B cell (primary cell): ENCODE results near the gene FAF1. TPM values are rescaled to one million over a fixed set of nuclear protein-coding genes. Genes with fewer than 3 reads are reported as not detected.

Source experiments
- ATAC-seq: fragments of 200-7000 bp; cut with Tn5 transposase; one replicate; pipeline ENCODE4 v1.10.0; 2021; ENCODE audit warnings: low read depth, mild to moderate bottlenecking, moderate number of reproducible peaks, moderate library complexity
- CTCF ChIA-PET: fragments of 350-600 bp; sonication (Branson Sonifier 250); formaldehyde crosslinking; loops from one replicate; lab custom pipeline; 2021; ENCODE audit warnings: antibody characterized with exemption, inconsistent platforms; lab: Charles Lee
- POLR2A ChIA-PET: fragments of 350-600 bp; sonication (Branson Sonifier 250); formaldehyde crosslinking; loops from one replicate; lab custom pipeline; 2021; ENCODE audit warnings: antibody characterized with exemption; lab: Charles Lee
- DNase-seq: peaks from one replicate; pipeline ENCODE4 v3.0.0; 2013
- H2AFZ ChIP-seq: 2 replicates; pipeline ENCODE4 v1.6.1; 2012; ENCODE audit warnings: mild to moderate bottlenecking, low read depth, low read length; ENCODE audit not compliant: insufficient read depth, poor library complexity, severe bottlenecking
- H3K27ac ChIP-seq, 2 donors: 1 replicate in 1 of 2; 2 replicates in 1 of 2; pipeline ENCODE4 v1.5.1; 2012 to 2013; ENCODE audit warnings: low read length in 2 of 2, mild to moderate bottlenecking in 2 of 2, moderate library complexity in 1 of 2
- H3K27me3 ChIP-seq, 4 experiments: fragments of 200-600 bp in 1 of 4; sonication (generic) in 1 of 4; replicated peaks in 1 of 4; 1 replicate in 2 of 4; 2 replicates in 2 of 4; pipeline versions ENCODE4 v1.6.1 to v1.7.0; 2013 to 2016; ENCODE audit warnings: low read length in 3 of 4, mild to moderate bottlenecking in 2 of 4, mixed read lengths in 1 of 4, moderate library complexity in 1 of 4; ENCODE audit not compliant: insufficient read depth in 4 of 4, control insufficient read depth in 3 of 4; ENCODE audit errors: control extremely low read depth in 1 of 4
- H3K36me3 ChIP-seq, 2 experiments: replicated peaks in 1 of 2; 1 replicate in 1 of 2; 2 replicates in 1 of 2; pipeline versions ENCODE4 v1.6.1 to v1.7.1; 2013; ENCODE audit warnings: low read length in 1 of 2; ENCODE audit not compliant: insufficient read depth in 2 of 2, control insufficient read depth in 1 of 2; ENCODE audit errors: control extremely low read depth in 1 of 2, extremely low read depth in 1 of 2
- H3K4me1 ChIP-seq, 2 donors: fragments of 200-600 bp in 1 of 2; sonication (generic) in 1 of 2; 1 replicate in 1 of 2; 2 replicates in 1 of 2; pipeline versions ENCODE4 v1.5.1 to v1.6.1; 2013 to 2017; ENCODE audit warnings: low read length in 2 of 2; ENCODE audit not compliant: control insufficient read depth in 2 of 2, insufficient read depth in 2 of 2
- H3K4me2 ChIP-seq: replicated peaks from 2 replicates; pipeline ENCODE3; 2012; ENCODE audit warnings: mild to moderate bottlenecking, low read depth, low read length; ENCODE audit not compliant: poor library complexity, severe bottlenecking
- H3K4me3 ChIP-seq, 5 experiments: fragments of 200-600 bp in 1 of 5; sonication (generic) in 1 of 5; 1 replicate in 3 of 5; 2 replicates in 2 of 5; pipeline versions ENCODE4 v1.5.1 to v1.7.0; 2011 to 2016; ENCODE audit warnings: low read length in 4 of 5, mild to moderate bottlenecking in 4 of 5, low read depth in 2 of 5, control low read depth in 1 of 5, moderate library complexity in 1 of 5; ENCODE audit not compliant: insufficient read depth in 1 of 5; ENCODE audit errors: control extremely low read depth in 1 of 5, extremely low read depth in 1 of 5
- H3K79me2 ChIP-seq: fragments of 200-600 bp; sonication (generic); one replicate; pipeline ENCODE4 v1.6.0; 2016; ENCODE audit warnings: low read length; ENCODE audit not compliant: control insufficient read depth, insufficient read depth
- H3K9ac ChIP-seq: fragments of 200-600 bp; sonication (generic); 2 replicates; pipeline ENCODE4 v1.6.1; 2017; ENCODE audit warnings: mild to moderate bottlenecking, low read length, moderate library complexity
- H3K9me3 ChIP-seq, 3 donors: one replicate each; pipeline versions ENCODE4 v1.6.1 to v1.7.1; 2013; ENCODE audit warnings: low read length in 2 of 3; ENCODE audit not compliant: control insufficient read depth in 2 of 3, insufficient read depth in 1 of 3; ENCODE audit errors: control extremely low read depth in 1 of 3
- H4K20me1 ChIP-seq: 2 replicates; pipeline ENCODE4 v1.6.0; 2012; ENCODE audit warnings: mild to moderate bottlenecking, low read length; ENCODE audit not compliant: insufficient read depth, control insufficient read depth, poor library complexity, severe bottlenecking
- H3K27ac Mint-ChIP-seq: one replicate; pipeline ENCODE4 v1.8.0; 2021; ENCODE audit warnings: mixed read lengths
- H3K27me3 Mint-ChIP-seq: one replicate; pipeline ENCODE4 v1.8.0; 2021; ENCODE audit warnings: mixed read lengths
- H3K4me1 Mint-ChIP-seq: one replicate; pipeline ENCODE4 v1.8.0; 2021; ENCODE audit warnings: mixed read lengths
- H3K4me3 Mint-ChIP-seq: one replicate; pipeline ENCODE4 v1.8.0; 2021; ENCODE audit warnings: mixed read lengths
- H3K9me3 Mint-ChIP-seq: one replicate; pipeline ENCODE4 v1.8.0; 2022; ENCODE audit warnings: mixed read lengths; ENCODE audit not compliant: insufficient read depth
- CTCF ChIP-seq: fragments of 200-600 bp; IDR thresholded peaks from one replicate; pipeline ENCODE4 v1.8.0; 2022; ENCODE audit warnings: antibody characterized with exemption, mild to moderate bottlenecking
- EZH2 ChIP-seq: IDR thresholded peaks from 2 replicates; pipeline ENCODE4 v1.6.1; 2012; ENCODE audit warnings: borderline replicate concordance, low read depth, mild to moderate bottlenecking, moderate library complexity, low read length; ENCODE audit not compliant: insufficient read depth, poor library complexity, severe bottlenecking
- WGBS: methylation state at CpG from one replicate; pipeline ENCODE4 v1.1.5; 2013; ENCODE audit warnings: missing lambda C conversion rate; ENCODE audit not compliant: insufficient coverage; 5-methylcytosine and 5-hydroxymethylcytosine counted together
- intact Hi-C: fragments of 100-400 bp; cut with micrococcal nuclease; formaldehyde crosslinking; loops from one replicate; pipeline ENCODE4 v1.10.0; 2022
- polyA plus RNA-seq: library from polyadenylated mRNA; depleted of rRNA; stranded (reverse); fragments of >200 nt; gene quantifications from 2 replicates; pipeline ENCODE4 v1.2.3, GENCODE V29; 2012
- total RNA-seq, 2 donors: library from RNA; stranded (reverse); fragments of 120-200 nt in 1 of 2; gene quantifications; 1 replicate in 1 of 2; 2 replicates in 1 of 2; pipeline versions ENCODE4 v1.2.3 to v1.2.4, GENCODE V29; 2013 to 2022

Gene FAF1
- total and polyA plus RNA-seq, 2 donors (not counting 1 experiment from before 2014, with no cell fraction given), result 10.1 to 58.4 TPM

DNA sequence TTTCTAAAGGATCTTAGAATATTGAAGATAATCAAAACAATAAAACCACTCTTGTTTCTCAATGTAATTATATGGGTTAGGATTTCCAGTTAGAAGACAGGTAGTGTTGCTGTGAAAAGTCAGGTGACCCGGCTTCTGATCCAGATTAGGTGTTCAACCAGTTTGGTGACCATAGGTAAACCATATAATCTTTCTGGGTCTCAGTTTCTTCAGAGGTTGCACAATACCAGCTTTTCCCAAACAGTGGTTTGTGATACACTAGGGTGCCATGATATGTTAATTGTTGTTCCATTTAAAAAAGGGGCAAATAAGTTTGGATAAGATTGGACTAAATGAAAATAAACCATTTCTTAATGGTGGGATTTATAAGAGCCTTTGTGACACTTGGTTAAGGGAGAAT, 472.3 kb downstream of the FAF1 start:
- Mint-ChIP-seq H3K4me3 (no peak overlapping the region), H3K9me3 (no peaks in the 10 kb centered on the region), H3K27ac (no peak overlapping the region), H3K4me1 (no peaks in the 10 kb centered on the region), H3K27me3 (no peaks in the 10 kb centered on the region)
- POLR2A ChIA-PET, result no interaction called here
- no peaks in the 10 kb centered on the region for H3K9me3 ChIP-seq
- TF ChIP-seq EZH2 (no peak), CTCF (no peak)
- intact Hi-C loops, result no loop called here
- H2AFZ ChIP-seq, result no peak overlapping the region
- no peaks in the 10 kb centered on the region for H3K4me1 ChIP-seq
- CTCF ChIA-PET, result no interaction called here
- peaks cover 0 to 24% of the 10 kb centered on the region in 2 experiments for H3K36me3 ChIP-seq
- H3K79me2 ChIP-seq, result no peaks in the 10 kb centered on the region
- DNase-seq (no peak), ATAC-seq (no peak)
- no peak overlapping the region for H3K4me2 ChIP-seq
- H3K27me3 ChIP-seq, result no peaks in the 10 kb centered on the region
- no peak overlapping the region for H3K4me3 ChIP-seq
- WGBS, result no CpG with 5 or more reads among the region's 1 CpG
- no peaks in the 10 kb centered on the region for H4K20me1 ChIP-seq
- H3K9ac ChIP-seq, result no peak overlapping the region
- H3K27ac ChIP-seq, result no peak overlapping the region

DNA sequence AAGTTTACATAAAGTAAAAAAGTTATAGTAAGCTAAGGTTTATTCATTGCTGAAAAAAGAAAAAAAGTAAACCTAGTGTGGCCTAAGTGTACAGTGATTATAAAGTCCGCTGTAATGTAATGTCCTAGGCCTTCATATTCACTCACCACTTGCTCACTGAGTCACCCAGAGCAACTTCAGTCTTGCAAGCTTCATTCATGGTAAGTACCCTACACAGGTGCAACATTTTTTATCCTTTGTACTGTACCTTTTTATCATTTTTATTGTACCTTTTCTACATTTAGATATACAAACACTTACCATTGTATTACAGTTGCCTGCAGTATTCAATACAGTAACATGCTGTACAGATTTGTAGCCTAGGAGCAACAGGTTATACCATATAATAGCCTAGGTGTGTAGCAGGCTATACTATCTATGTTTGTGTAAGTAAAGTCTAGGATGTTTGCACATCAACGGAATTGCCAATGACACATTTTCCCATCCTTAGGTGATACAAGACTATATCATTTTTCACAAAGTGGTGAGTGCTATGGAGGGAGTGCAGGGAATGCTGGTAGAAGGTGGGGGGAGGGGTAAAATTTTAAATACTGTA, 478.8 kb downstream of the FAF1 start:
- Histone ChIP-seq H3K27ac (no peak overlapping the region), H3K4me3 (no peak overlapping the region), H2AFZ (no peak overlapping the region), H3K27me3 (no peaks in the 10 kb centered on the region), H3K4me1 (no peaks in the 10 kb centered on the region), H3K4me2 (no peak overlapping the region), H3K9ac (no peak overlapping the region), H4K20me1 (no peaks in the 10 kb centered on the region), H3K36me3 (peaks cover 0 to 2% of the 10 kb centered on the region in 2 experiments), H3K9me3 (no peaks in the 10 kb centered on the region), H3K79me2 (no peaks in the 10 kb centered on the region)
- DNase-seq, result no peak
- H3K4me3 Mint-ChIP-seq, result no peak overlapping the region
- CTCF ChIA-PET, result no interaction called here
- intact Hi-C loops, result no loop called here
- H3K27ac Mint-ChIP-seq, result no peak overlapping the region
- no peaks in the 10 kb centered on the region for H3K4me1 Mint-ChIP-seq
- POLR2A ChIA-PET, result no interaction called here
- no CpG with 5 or more reads among the region's 2 CpGs for WGBS
- H3K9me3 Mint-ChIP-seq, result no peaks in the 10 kb centered on the region
- H3K27me3 Mint-ChIP-seq, result no peaks in the 10 kb centered on the region
- ATAC-seq, result no peak
- TF ChIP-seq CTCF (no peak), EZH2 (no peak)
